Central memory CD4-positive, alpha-beta T cell (primary cell): ENCODE data around the gene IL15.
"Not testable (repeated sequence)": the region's sequence is repeated elsewhere in the genome, so short reads cannot be mapped to it uniquely, and the experiment has no call there.

ENCODE experiments used
- DNase-seq: peaks from one replicate; pipeline ENCODE4 v3.0.0; 2022

IL15 gene

DNA sequence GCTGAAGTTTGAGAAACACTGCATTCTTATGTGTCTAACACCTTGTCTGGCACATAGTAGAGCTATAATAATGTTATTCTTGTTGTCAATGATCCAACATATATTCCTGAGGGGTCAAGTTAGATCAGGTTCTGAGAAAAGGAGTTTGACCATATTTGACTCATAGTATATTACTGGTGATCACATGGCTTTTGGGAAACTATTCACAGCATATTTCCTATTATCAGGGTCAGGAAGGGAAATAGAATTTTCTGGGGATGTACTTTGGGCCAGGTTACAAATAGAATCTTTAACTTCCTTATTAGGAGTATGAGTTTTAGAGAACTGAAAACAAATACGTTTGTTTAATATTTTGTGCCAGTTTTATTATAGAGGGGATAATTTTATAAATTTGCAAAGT lies 11.6 kb downstream of the IL15 start:
- no peak for DNase-seq

GRCh38 chr4:141652161-141652778 lies 15.9 kb downstream of the IL15 start:
- DNase-seq, result no peak

- DNase-seq, result no peak
Observed at GRCh38 chr4:141654098-141654497, 17.7 kb downstream of the IL15 start.

GRCh38 chr4:141656031-141656430 lies 19.6 kb downstream of the IL15 start:
- no peak for DNase-seq

- DNase-seq, result no peak
Observed at GRCh38 chr4:141657550-141658250, 21.3 kb downstream of the IL15 start.

GRCh38 chr4:141658309-141658708 lies 21.9 kb downstream of the IL15 start:
- no peak for DNase-seq

GRCh38 chr4:141659539-141659938 lies 23.2 kb downstream of the IL15 start:
- DNase-seq, result no peak

- no peak for DNase-seq
Observed at GRCh38 chr4:141660880-141661279, 24.5 kb downstream of the IL15 start.

- no peak for DNase-seq
Observed at GRCh38 chr4:141668200-141668910, 32.0 kb downstream of the IL15 start.

- no peak for DNase-seq
Observed at GRCh38 chr4:141669501-141669900, 33.1 kb downstream of the IL15 start.

GRCh38 chr4:141675384-141675783 lies 39.0 kb downstream of the IL15 start:
- DNase-seq, result no peak

- DNase-seq, result no peak
Observed at GRCh38 chr4:141676087-141676670, 39.8 kb downstream of the IL15 start.

DNA sequence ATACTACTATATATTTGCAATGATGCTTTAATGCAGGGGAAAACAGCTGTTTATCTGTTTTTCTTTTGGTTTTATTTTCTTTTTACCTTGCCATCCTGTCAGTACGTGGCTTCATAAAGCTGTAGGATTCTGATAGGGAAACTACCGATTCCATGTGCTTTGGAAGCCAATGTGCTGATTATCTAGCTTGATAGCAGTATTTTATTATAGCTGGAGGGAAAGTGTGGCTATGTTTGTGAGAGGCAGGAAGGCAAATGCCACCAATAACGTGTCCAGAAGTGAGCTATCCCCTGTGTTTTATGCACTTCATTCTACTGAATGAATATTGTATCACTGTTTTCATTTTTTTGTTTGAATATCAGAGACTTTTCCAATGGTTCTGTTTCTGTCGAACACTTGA lies 43.7 kb downstream of the IL15 start:
- no peak for DNase-seq

DNA sequence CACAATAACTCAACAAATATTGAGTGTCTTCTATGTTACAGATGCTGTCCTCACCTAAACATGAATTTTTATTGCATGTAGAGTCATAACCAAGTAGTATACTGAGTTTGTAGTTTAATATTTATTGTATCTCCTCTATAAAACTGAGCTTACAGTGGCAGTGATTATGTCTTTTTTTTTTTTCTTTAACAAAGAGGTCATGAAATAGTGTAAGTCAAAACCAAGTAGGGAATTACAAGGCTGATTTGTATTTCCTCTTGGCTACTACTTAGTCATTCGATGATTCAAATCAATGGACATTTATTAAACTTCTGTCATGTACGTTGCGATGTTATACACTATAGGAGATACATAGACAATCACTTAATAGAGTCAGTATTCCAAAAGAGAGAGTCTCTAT lies 48.4 kb downstream of the IL15 start:
- no peak for DNase-seq

DNA sequence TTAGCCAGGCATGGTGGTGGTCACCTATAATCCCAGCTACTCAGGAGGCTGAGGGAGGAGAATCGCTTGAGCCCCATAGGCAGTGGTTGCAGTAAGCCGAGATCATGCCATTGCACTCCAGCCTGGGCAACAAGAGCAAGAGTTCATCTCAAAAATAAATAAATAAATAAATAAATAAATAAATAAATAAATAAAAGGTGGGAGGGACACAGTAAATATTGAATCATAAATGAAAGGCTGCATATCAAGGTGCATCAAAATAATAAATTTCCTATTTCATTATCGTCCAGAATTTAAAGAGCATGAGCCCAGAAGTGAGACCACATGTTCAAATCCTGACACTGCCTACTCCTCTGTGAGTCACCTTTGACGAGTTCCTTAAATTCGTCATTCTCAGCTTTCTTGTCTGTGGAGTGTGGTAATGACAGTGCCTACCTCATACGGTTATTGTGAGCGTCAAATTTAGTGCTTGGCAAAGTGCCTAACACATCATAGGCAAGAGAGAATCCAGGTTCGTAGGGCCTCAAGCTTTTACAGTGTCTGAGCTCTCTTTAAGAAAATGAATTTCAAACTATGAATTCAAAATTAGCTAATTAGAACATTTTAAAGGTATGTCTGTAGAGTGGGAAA lies 49.9 kb downstream of the IL15 start:
- no peak for DNase-seq

- DNase-seq, result no peak
Observed at GRCh38 chr4:141686879-141687278, 50.5 kb downstream of the IL15 start.

- DNase-seq, result not testable (repeated sequence)
Observed at GRCh38 chr4:141689726-141690296, 53.4 kb downstream of the IL15 start.

GRCh38 chr4:141691247-141691646 lies 54.9 kb downstream of the IL15 start:
- DNase-seq, result not testable (repeated sequence)

GRCh38 chr4:141692081-141692480 lies 55.7 kb downstream of the IL15 start:
- DNase-seq, result no peak

DNA sequence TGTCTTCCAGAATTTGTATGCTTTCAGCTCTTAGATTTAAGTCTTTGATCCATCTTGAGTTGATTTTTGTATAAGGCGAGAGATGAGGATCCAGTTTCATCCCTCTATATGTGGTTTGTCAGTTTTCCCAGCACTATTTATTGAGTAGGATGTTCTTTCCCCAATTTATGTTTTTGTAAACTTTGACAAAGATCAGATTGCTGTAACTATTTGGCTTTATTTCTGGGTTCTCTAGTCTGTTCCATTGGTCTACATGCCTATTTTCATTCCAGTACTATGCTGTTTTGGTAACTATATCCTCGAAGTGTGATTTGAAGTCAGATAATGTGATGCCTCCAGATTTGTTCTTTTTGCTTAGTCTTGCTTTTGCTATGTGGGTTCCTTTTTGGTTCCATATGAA lies 60.7 kb downstream of the IL15 start:
- DNase-seq, result no peak

DNA sequence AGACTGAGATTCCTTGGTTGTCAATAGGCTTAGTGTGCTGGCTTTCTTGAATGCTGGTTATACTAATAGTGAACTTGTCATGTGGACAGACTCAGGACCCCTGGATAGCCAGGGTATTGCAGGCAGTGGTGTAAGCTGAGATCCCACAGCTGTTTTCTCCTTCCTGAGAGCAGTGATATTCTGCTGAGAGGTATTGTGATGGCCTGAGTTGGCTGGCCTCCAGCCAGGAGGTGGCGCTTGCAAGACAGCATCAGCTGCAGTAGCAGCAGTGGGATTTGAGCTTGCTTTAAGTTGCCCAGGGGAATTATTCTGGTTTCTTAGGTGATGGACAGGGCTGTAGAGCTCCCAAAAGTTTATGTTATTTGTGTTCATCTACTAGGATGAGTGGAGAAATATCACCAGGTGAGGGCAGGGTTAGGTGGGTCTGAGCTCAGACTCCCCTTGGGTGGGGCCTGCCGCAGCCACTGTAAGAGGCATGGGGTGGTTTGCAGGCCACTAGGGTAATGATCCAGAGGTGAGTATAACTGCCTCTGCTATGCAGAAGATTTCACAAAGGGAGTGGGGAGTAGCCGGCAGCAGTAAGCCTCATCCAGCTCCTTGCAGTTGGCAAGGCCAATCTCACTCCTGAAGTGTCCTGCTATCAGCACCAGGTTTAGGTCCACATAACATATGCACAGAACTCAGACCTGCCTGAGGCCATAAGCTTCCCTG lies 66.2 kb downstream of the IL15 start:
- DNase-seq, result no peak

DNA sequence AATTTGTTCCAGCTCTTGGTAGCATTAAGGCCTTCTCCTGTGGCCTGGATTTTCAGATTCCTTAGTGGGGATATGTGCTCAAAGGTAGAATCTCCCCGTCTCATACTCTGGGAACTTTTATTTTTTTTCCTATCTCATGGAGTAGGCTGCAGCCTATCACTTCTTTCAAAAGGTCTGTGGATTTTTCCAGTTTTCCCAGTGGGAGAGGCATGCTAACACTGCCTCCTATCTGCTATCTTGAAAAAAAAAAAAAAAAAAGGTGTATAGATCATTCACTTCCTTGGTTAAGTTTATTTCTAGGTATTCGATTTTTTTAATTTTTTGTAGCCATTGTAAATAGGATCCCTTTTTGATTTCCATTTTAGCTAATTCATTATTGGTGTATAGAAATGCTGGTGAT lies 67.1 kb downstream of the IL15 start:
- no peak for DNase-seq
